KOPT-K1 (cell line): Measurements from ENCODE around the gene TTLL11.

ENCODE experiments used
- H3K27ac ChIP-seq: fragments of 200-600 bp; sonication (generic); 2 replicates; pipeline ENCODE4 v1.5.1; 2016; ENCODE audit warnings: antibody characterized with exemption, mild to moderate bottlenecking, low read depth, low read length; ENCODE audit not compliant: poor library complexity, severe bottlenecking
- H3K36me3 ChIP-seq: fragments of 200-600 bp; sonication (generic); 2 replicates; pipeline ENCODE4 v1.5.1; 2017; ENCODE audit warnings: antibody characterized with exemption, mild to moderate bottlenecking, low read length, moderate library complexity; ENCODE audit not compliant: insufficient read depth
- H3K9me3 ChIP-seq: fragments of 200-600 bp; sonication (generic); 2 replicates; pipeline ENCODE4 v1.5.1; 2017; ENCODE audit warnings: antibody characterized with exemption, low read length, mild to moderate bottlenecking; ENCODE audit not compliant: insufficient read depth, poor library complexity, severe bottlenecking

Gene TTLL11

DNA sequence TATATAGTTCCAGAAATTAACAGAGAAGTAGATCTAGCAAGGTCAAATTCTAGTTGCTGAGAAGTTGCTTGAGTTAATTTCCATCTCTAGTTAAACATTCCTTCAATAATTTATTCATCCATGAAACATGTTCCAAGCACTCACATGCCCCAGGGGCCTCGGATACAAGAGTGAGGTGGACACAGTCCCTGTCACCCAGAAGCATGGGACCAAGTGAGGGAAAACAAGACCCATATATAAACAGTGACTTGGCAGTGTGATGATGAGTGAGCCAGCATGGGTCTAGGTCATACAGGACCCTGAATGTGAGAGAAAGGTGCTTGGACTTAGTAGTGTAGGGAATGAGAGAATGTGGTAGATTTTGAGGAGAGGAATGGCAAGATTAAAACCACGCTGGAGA, 216.9 kb downstream of the TTLL11 start:
- H3K36me3 ChIP-seq: no peaks in the 10 kb centered on the region
- H3K9me3 ChIP-seq: no peaks in the 10 kb centered on the region
- no peak overlapping the region for H3K27ac ChIP-seq

DNA sequence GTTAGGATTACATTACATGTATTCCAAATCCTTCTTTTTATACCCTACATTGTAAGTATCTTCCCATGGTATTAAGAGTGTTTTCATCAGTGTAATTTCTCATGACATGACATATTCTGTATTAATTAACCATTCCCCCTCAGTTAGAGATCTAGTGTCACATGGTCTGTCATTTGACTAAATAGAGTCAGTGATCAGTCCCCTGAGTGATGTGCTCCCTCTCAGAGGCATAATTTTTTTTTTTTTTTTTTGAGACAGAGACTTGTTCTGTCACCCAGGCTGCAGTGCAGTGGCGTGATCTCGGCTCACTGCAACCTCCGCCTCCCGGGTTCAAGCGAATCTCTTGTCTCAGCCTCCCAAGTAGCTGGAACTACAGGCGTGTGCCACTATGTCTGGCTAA, 218.6 kb downstream of the TTLL11 start:
- no peaks in the 10 kb centered on the region for H3K36me3 ChIP-seq
- no peak overlapping the region for H3K27ac ChIP-seq

DNA sequence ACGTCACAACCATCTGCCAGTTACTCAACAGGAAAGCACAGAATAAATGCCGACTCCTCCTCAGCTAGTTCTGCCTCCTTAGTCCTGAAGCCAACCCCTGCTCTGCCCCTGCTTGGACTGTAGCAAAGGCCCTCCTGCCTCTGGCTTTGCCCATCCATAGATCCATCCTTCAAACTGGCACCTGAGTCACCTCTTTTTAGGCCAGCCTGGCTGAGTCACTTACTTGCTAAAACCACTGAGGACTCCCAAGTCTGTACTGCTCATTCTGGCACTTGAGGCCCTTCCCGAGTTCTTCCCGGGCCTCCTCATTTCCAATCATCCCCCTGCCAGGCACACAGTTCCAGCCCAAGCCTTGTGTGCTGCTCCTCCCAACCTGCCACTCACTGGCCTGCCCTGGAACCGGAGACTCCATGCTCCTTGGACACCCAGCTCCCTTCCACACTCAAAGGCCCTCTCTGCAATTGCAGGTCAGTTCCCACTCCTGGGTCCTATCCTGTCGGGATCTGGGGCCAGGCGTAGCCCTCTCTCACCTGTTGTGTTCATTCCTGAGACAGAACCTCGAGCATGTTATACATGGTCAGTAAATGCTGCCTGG, 221.6 kb downstream of the TTLL11 start:
- Histone ChIP-seq H3K27ac (no peak overlapping the region), H3K36me3 (no peaks in the 10 kb centered on the region), H3K9me3 (no peaks in the 10 kb centered on the region)

More for the DNA sequence above, 218.6 kb downstream of the TTLL11 start:
- H3K9me3 ChIP-seq: no peaks in the 10 kb centered on the region

DNA sequence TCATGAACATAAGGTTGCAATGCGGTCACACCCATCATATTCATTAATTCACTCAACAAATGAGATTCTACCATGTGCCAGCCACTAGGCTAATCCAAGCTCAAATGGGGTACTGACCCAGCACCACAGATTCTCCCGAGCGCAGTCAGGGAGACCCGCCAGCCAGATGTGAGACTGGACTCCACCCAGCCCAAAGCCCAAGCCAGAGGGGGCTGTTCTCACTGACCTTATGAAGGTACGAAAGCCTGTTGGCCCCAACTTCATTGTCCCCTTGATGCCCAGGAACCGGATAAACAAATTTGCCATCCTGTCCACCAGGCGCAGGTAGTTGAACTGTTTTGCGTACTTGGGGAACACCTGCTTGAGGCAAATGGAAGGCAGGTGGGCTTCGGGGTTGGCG, 222.8 kb downstream of the TTLL11 start:
- Histone ChIP-seq H3K36me3 (no peaks in the 10 kb centered on the region), H3K27ac (no peak overlapping the region), H3K9me3 (no peaks in the 10 kb centered on the region)

DNA sequence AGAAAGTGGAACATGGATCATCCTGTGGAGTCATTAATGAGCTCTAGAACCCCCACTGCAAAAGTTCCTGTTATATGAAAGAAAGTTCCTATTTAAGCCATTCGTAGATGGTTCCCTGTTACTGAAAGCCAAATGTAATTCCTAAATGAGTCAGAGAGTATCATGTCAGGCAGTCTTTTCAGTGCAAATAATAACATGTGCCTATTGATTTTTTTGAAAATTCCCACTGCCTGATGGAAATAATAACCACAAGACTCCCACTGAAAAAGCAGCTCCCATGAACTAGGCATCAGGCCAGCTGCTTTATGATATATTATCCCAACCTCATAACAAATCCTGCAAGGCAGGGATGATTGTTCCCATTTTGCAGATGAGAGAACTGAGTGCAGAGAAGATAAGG, 224.5 kb downstream of the TTLL11 start:
- Histone ChIP-seq H3K27ac (no peak overlapping the region), H3K36me3 (no peaks in the 10 kb centered on the region), H3K9me3 (no peaks in the 10 kb centered on the region)

DNA sequence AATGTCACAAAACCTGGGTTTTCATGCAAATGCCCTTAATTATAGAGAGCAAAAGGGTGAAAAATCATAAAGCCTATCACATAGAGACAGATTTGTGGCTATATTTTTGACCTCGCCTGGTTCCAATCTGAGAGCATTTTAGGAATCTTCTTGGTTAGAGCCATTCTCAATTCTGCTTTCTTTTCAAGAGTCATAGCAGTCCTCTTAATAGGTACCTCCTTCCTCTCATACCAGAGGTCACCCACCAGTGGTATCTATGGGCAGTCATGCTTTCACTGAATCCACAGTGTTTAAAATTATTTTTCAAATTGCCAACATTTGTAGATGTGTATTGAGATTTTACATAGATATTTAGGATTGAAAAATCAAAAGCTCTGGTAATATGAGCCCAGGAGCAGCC, 226.2 kb downstream of the TTLL11 start:
- no peaks in the 10 kb centered on the region for H3K36me3 ChIP-seq
- H3K9me3 ChIP-seq: no peaks in the 10 kb centered on the region
- no peak overlapping the region for H3K27ac ChIP-seq

DNA sequence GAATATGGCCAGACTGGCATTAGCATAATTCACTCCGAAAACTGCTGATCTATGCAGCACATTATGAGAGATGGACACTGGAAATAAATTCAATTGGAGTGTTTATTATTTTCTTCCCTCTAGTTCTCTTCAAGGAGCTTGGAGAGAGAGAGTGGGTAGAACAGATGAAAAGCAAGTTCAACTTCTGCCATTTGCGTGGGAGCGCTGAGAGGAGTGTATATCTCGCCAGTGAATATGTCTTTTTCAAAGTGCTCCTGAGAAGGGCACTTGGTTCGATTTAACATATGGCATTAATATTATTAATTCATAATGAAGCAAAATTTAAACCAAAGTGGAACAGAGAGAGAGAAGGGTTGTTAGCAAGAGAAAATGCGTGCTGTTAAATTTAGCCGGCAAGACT, 227.2 kb downstream of the TTLL11 start:
- H3K27ac ChIP-seq: no peak overlapping the region
- no peaks in the 10 kb centered on the region for H3K36me3 ChIP-seq

DNA sequence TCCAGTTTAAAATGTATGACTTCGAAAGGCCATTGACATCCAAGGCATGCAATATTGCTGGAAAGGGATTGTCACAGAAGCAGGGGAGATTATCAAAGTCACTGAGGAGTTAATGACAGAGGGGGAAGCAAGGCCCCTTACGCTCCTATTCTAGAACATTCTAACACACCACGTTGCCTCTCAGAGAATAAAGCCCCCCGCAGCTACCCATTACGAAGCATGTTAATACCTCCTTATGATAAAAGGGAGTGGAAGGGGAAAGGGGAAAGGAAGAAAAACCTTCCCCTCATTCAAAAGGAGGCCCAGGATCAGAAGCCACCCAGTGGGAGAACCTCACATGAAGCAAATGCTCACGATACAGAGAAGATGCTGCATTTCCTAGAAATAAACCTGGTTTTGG, 228.0 kb downstream of the TTLL11 start:
- H3K27ac ChIP-seq: no peak overlapping the region
- no peaks in the 10 kb centered on the region for H3K9me3 ChIP-seq
- H3K36me3 ChIP-seq: no peaks in the 10 kb centered on the region

More for the DNA sequence above, 227.2 kb downstream of the TTLL11 start:
- H3K9me3 ChIP-seq: no peaks in the 10 kb centered on the region

DNA sequence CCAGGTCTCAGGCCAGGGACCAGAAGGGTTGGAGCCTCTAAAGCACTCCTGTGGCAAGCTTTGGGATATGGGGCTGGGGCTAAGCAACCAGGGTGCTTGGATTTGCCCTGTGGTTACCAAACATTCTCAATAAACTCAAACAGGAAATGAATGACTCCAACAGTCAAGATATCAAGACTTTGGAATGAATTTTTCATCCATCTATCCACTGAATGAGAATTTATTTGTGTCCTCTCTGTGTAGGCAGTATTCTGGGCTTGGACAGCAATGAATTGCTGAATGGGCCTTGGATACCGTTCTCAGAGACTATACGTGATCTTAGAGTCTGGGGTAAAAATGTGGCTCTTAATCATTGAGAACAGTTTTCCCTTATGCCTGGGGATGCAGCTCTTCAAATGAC, 229.2 kb downstream of the TTLL11 start:
- Histone ChIP-seq H3K9me3 (no peaks in the 10 kb centered on the region), H3K27ac (no peak overlapping the region), H3K36me3 (no peaks in the 10 kb centered on the region)

DNA sequence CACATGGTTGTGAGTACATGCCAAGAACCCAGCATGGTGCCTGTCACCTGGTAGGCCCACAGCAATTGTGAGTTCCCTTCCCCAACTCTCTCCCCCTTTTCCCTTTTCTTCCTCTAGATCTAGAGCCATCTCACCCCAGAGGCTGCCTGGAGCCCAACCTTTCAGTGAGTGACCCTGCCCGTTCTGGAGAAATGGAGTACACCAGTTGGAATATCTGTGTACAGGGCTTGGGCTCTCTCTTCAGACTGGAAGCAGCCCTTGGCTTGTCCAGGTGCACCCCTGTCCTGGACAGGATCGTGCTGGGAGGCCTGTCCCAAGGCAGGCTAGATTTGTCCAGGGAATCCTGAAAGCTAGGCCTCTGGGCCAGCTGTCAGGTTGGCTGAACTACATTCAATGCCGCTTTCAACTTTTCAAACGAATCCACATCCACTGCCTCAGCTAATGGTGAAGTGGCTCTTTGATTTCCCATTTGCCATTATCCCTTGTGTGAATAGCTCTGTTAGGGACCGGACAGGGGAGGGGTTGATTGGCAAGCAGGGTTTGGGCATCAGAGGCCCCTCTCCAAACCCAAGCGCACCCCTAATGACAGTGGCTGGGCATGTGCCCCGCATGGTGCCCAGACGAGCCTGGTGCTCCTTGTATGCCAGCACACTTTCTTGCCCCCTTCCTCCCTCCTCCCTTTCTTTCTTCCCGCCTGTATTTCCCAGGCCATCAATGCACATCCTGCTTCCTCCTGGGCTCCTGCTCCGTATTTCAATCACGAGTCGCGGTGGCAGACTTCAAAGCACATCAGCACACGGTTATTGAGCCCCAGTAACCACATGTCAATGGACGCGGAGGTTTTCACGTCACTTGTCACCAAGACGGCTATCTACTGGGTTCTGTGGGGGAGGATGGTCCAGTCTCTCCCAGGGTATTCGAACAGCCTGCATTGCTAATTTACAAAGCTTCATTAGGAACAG, 230.5 kb downstream of the TTLL11 start:
- no peaks in the 10 kb centered on the region for H3K9me3 ChIP-seq
- H3K27ac ChIP-seq: no peak overlapping the region
- H3K36me3 ChIP-seq: no peaks in the 10 kb centered on the region

DNA sequence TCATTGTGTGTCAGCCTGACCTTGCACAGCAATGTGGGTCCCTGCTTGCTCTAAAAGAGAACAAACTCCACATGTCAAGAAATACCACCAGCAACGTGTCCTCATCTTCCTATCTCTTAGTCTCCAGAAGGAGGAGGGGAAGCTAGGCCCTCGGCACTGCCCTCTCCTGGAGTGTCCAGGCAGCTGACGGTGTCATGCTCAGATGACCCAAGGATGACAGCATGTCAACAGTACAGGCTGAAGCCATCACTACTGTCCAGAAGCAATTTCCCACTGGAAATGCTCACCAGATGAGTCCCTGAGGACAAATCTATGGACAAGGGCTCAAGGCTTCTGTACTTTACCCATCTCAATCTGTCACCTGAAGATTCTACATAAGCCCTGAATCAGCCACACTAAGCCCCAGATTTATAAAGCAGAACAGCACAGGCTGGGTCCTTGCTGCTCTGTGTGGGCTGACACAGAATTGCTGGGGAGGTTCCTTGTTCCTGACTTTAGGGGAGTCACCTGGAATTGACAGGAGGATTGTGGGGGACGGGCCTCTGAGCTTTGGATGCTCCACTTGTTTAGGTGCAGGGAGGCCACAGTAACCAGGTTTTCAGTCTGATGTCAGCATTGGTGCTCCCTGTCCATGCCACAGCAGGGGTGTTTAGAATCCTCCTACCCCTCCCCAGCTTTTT, 231.5 kb downstream of the TTLL11 start:
- no peaks in the 10 kb centered on the region for H3K9me3 ChIP-seq
- no peak overlapping the region for H3K27ac ChIP-seq
- no peaks in the 10 kb centered on the region for H3K36me3 ChIP-seq

DNA sequence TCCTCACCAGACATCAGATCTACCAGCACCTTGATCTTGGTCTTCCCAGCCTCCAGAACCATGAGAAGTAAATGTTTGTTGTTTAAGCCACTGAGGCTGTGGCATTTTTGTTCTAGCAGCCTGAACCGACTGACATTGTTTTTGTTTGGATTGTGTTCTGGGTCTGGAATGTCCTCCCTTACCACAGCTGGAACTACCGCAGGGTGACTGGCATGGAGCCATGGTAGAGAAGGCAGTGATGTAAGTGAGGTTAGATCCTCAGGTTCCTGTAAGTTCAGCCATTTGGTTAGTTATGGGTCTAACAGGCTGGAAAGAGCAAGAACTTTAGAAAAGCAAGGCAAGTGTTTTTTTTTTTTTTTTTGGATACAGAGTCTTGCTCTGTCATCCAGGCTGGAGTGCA, 232.4 kb downstream of the TTLL11 start:
- no peak overlapping the region for H3K27ac ChIP-seq
- no peaks in the 10 kb centered on the region for H3K36me3 ChIP-seq
- H3K9me3 ChIP-seq: no peaks in the 10 kb centered on the region

DNA sequence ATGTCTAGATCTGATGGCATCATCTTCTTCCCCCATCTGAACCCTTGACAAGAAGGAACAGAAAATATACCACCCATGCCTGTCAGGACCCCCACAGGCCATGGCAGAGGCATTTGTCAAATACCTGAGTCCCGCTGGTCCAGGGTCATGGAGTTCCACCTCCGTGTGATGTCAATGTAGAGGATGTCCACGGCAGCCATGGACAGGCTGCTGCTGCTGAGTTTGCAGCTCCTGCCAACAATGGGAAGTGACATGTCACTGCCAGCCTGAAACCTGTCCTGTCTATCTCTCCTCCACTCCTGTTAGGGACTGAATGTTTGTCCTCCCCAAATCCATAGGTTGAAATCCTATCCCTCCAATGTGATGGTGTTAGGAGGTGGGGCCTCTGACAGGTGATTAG, 232.9 kb downstream of the TTLL11 start:
- Histone ChIP-seq H3K9me3 (no peaks in the 10 kb centered on the region), H3K36me3 (no peaks in the 10 kb centered on the region), H3K27ac (no peak overlapping the region)

DNA sequence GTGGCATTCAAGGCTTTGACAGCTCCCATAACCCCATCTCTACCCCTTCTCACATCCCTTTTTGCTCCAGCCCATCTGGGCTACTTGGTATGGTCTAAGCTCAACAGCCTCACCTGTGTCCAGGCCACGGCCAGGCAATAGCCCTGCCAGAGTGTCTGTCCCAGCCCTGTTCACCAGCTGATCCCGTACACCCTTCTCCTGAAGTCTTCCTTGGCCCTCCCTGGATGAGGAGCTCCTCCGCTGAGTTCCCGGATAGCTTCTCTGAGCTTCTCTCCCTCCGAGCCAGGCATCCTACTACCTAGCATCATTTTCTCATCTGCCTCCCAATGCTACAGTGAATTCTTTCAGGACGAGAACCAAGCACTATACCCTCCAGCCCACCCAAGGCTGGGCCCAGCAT, 233.5 kb downstream of the TTLL11 start:
- Histone ChIP-seq H3K27ac (no peak overlapping the region), H3K9me3 (no peaks in the 10 kb centered on the region), H3K36me3 (no peaks in the 10 kb centered on the region)

DNA sequence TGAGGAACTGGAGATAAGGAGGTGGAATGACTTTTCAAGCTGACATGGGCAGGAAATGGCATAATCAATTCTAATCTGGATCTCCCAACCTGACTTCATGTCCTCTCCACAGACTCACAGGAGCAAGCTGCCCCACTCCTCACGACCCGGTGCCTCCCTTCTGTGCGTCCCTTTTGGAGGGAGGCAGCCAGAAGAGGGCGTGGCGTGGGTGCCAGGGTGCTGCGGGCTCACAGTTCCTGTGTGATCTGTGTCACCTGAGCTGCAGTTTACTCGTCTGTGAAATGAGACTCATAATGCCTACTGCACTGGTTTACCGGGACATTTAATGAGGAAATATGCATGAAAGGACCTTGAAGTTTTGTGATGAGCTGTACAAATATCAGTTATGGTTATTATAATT, 234.3 kb downstream of the TTLL11 start:
- Histone ChIP-seq H3K36me3 (no peaks in the 10 kb centered on the region), H3K9me3 (no peaks in the 10 kb centered on the region), H3K27ac (no peak overlapping the region)
